Measurements from ENCODE around the gene DNAJC30.
"Not testable (repeated sequence)": the region's sequence is repeated elsewhere in the genome, so short reads cannot be mapped to it uniquely, and the experiment has no call there.

GRCh38 chr7:73720443-73720842 is 37.2 kb upstream of the DNAJC30 start:
- TF ChIP-seq, protein P1, sequence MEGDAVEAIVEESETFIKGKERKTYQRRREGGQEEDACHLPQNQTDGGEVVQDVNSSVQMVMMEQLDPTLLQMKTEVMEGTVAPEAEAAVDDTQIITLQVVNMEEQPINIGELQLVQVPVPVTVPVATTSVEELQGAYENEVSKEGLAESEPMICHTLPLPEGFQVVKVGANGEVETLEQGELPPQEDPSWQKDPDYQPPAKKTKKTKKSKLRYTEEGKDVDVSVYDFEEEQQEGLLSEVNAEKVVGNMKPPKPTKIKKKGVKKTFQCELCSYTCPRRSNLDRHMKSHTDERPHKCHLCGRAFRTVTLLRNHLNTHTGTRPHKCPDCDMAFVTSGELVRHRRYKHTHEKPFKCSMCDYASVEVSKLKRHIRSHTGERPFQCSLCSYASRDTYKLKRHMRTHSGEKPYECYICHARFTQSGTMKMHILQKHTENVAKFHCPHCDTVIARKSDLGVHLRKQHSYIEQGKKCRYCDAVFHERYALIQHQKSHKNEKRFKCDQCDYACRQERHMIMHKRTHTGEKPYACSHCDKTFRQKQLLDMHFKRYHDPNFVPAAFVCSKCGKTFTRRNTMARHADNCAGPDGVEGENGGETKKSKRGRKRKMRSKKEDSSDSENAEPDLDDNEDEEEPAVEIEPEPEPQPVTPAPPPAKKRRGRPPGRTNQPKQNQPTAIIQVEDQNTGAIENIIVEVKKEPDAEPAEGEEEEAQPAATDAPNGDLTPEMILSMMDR (IDR thresholded peaks at IDR 0.05): not testable (repeated sequence)
- TF ChIP-seq POLR2AphosphoS5 (IDR thresholded peaks at IDR 0.05): not testable (repeated sequence)

Data from transverse colon (tissue), 4 donors.